Measurements from ENCODE around the gene IL11. TPM values are rescaled to one million over a fixed set of nuclear protein-coding genes. Genes with fewer than 3 reads are reported as not detected.

IL11 gene
- total and polyA plus RNA-seq, 2 donors (not counting 3 experiments of a cell fraction or from before 2014, with no cell fraction given) = not detected

DNA sequence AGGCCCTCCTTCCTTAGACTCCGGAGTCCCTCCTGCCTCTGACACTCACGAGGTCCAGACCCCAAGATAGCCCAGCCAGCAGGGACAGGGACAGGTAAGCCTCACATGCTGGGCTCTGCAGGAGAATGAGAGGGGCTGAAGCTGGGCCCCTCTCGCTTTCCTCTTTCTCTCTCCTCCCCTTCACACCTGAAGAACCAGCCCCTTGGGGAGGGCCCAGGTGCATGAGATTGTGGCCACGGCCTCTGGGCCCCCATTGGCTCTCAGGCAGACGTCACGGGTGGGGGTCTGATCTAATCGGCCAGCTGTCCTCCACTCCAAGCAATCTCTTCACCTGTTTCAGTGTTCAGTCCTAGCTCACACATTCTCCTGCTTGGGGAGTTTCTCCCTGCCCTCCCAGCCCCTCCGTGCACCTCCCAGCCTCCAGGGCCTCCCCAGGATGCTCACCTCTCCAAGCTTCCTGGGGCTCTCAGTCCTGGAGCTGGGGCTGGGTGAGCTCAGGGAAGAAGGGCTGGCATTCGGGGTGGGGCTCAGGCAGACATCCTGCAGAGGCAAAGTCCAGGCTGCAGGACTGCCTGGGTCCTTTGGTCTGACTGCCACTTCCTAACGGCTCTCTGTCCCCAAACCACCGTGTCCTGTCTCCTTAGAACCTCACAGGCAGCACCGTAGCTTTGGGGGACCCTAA is 47.9 kb downstream of the IL11 start:
- Histone ChIP-seq H3K27ac (ENCODE audit: insufficient read depth, low read depth, low read length) (no peak overlapping the region), H3K4me2 (ENCODE audit: insufficient read depth, low read length) (no peak overlapping the region), H2AFZ (ENCODE audit: low read depth, low read length) (no peak overlapping the region), H3K36me3 (ENCODE audit: control insufficient read depth in 2 of 2, extremely low read depth in 1 of 2, insufficient read depth in 2 of 2, low read length in 2 of 2) (no peaks in the 10 kb centered on the region), H3K4me1 (ENCODE audit: control insufficient read depth, extremely low read depth, insufficient read depth, low read length) (no peaks in the 10 kb centered on the region), H3K9me1 (replicated peaks; ENCODE audit: control insufficient read depth, extremely low read depth, insufficient read depth, low read length) (no peaks in the 10 kb centered on the region), H3K9ac (replicated peaks; ENCODE audit: extremely low read depth, insufficient read depth, low read length) (no peak overlapping the region), H3K27me3 (ENCODE audit: control insufficient read depth in 2 of 2, insufficient read depth in 2 of 2, low read length in 2 of 2) (peaks cover 0 to 2% of the 10 kb centered on the region in 2 experiments), H4K20me1 (replicated peaks; ENCODE audit: control insufficient read depth, extremely low read depth, insufficient read depth, low read length) (no peaks in the 10 kb centered on the region), H3K4me3 (replicated peaks in 1 of 3; ENCODE audit: insufficient read depth in 1 of 3, low read depth in 1 of 3, low read length in 3 of 3) (no peak overlapping the region), H3K9me3 (replicated peaks; ENCODE audit: control insufficient read depth, insufficient read depth, low read length) (no peaks in the 10 kb centered on the region), H3K79me2 (ENCODE audit: control insufficient read depth, insufficient read depth, low read length) (no peaks in the 10 kb centered on the region)
- no TSS peak for BruUV-seq (replicated peaks)
- DNase-seq (ENCODE audit: low read depth, low spot score) (no peak), FAIRE-seq (no peak)
- dilution Hi-C loops (cut with MboI; ENCODE audit: extremely low pct_ligation_motif_present, low sequenced_read_pairs) = no loop called here
- intact Hi-C loops (cut with micrococcal nuclease) = no loop called here
- ChIA-PET CTCF (interaction anchor here (1.9 to 3.0 kb wide), 4 partner anchors 10 to 96 kb away, joined by 5 to 17 read pairs (median 8); partner anchors contain the start of gene KMT5C), POLR2A (no interaction called here)
- TF ChIP-seq POLR2AphosphoS5 (IDR thresholded peaks at IDR 0.05; ENCODE audit: insufficient read depth, low read depth, low read length) (no peak), GATA2 (IDR thresholded peaks at IDR 0.05; ENCODE audit: insufficient read depth, insufficient read length, low read depth, low read length) (no peak), FOS (IDR thresholded peaks at IDR 0.05; ENCODE audit: borderline replicate concordance, insufficient read depth, low read length) (no peak)

DNA sequence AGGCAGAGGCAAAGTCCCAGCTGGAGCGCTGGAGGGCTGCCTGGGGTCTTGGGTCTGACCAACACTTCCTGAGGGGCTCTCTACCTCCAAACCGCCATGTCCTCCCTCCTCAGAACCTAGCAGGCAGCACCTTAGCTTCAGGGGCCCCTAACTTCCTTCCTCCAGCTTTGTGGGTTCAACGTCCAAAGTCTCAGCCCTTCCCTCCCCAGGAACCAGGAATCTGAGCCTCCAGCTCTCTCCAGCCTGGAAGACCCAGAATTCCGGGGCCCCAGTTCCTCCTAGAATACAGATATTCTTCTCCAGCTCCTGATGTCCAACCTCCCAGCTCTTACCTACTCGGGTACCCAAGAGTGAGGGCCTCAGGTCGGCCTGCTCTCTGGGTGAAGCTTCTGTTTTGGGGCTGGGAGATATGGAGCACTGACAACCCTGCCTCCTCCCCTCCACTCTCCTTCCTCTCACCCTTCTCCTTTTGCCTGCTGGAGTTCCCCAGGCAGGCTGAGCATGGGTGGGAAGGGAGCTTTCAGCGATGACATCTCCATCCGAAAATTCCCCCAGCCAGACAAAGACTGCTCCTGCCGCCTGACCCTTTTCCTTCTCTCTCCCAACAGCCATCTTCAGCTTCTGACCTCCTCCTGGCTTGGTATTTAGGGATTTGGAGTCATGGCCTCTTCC is 48.7 kb downstream of the IL11 start:
- H3K36me3 ChIP-seq (ENCODE audit: control insufficient read depth in 2 of 2, extremely low read depth in 1 of 2, insufficient read depth in 2 of 2, low read length in 2 of 2) = no peaks in the 10 kb centered on the region
- FAIRE-seq = no peak
- H3K27ac ChIP-seq (ENCODE audit: insufficient read depth, low read depth, low read length) = no peak overlapping the region
- no peak for DNase-seq (ENCODE audit: low read depth, low spot score)
- no peak overlapping the region for H3K9ac ChIP-seq (replicated peaks; ENCODE audit: extremely low read depth, insufficient read depth, low read length)
- H3K4me2 ChIP-seq (ENCODE audit: insufficient read depth, low read length) = no peak overlapping the region
- no peaks in the 10 kb centered on the region for H3K4me1 ChIP-seq (ENCODE audit: control insufficient read depth, extremely low read depth, insufficient read depth, low read length)
- no TSS peak for BruUV-seq (replicated peaks)
- H3K4me3 ChIP-seq (replicated peaks in 1 of 3; ENCODE audit: insufficient read depth in 1 of 3, low read depth in 1 of 3, low read length in 3 of 3) = no peak overlapping the region
- H2AFZ ChIP-seq (ENCODE audit: low read depth, low read length) = no peak overlapping the region
- ChIA-PET POLR2A (interaction anchor here (0.6 kb wide), 1 partner anchor 62 kb away, joined by 7 read pairs; no protein-coding TSS in a partner anchor), CTCF (interaction anchor here (1.9 to 3.0 kb wide), 4 partner anchors 11 to 97 kb away, joined by 5 to 17 read pairs (median 8); partner anchors contain the start of gene KMT5C)
- dilution Hi-C loops (cut with MboI; ENCODE audit: extremely low pct_ligation_motif_present, low sequenced_read_pairs) (no loop called here), intact Hi-C loops (cut with micrococcal nuclease) (no loop called here)
- TF ChIP-seq POLR2A (IDR thresholded peaks at IDR 0.05; ENCODE audit: low read depth, low read length) (no peak), POLR2AphosphoS5 (IDR thresholded peaks at IDR 0.05; ENCODE audit: insufficient read depth, low read depth, low read length) (no peak), JUN (IDR thresholded peaks at IDR 0.05; ENCODE audit: borderline replicate concordance, insufficient read depth, insufficient read length, low read depth) (no peak), MAX (IDR thresholded peaks at IDR 0.05; ENCODE audit: insufficient read depth, insufficient read length) (no peak), EZH2 (IDR thresholded peaks at IDR 0.05; ENCODE audit: borderline replicate concordance, low read depth, low read length, severe bottlenecking) (no peak), GATA2 (IDR thresholded peaks at IDR 0.05; ENCODE audit: insufficient read depth, insufficient read length, low read depth, low read length) (no peak), FOS (IDR thresholded peaks at IDR 0.05; ENCODE audit: borderline replicate concordance, insufficient read depth, low read length) (no peak), CTCF (IDR thresholded peaks at IDR 0.05; ENCODE audit: extremely low read depth in 1 of 2, insufficient read depth in 1 of 2, low read depth in 1 of 2, low read length in 2 of 2) (no peak)
- no peaks in the 10 kb centered on the region for H3K9me3 ChIP-seq (replicated peaks; ENCODE audit: control insufficient read depth, insufficient read depth, low read length)
- H4K20me1 ChIP-seq (replicated peaks; ENCODE audit: control insufficient read depth, extremely low read depth, insufficient read depth, low read length) = no peaks in the 10 kb centered on the region
- no peaks in the 10 kb centered on the region for H3K79me2 ChIP-seq (ENCODE audit: control insufficient read depth, insufficient read depth, low read length)
- no peaks in the 10 kb centered on the region for H3K9me1 ChIP-seq (replicated peaks; ENCODE audit: control insufficient read depth, extremely low read depth, insufficient read depth, low read length)
- H3K27me3 ChIP-seq (ENCODE audit: control insufficient read depth in 2 of 2, insufficient read depth in 2 of 2, low read length in 2 of 2) = peaks cover 0 to 2% of the 10 kb centered on the region in 2 experiments
